Parathyroid adenoma (tissue), 2 donors: Measurements from ENCODE around the gene DSN1.

Experiments used
- H2AFZ ChIP-seq: fragments of 300-600 bp; sonication (generic); one replicate; pipeline ENCODE4 v1.7.0; 2017; ENCODE audit warnings: antibody characterized with exemption, mild to moderate bottlenecking
- H3K27ac ChIP-seq: fragments of 300-600 bp; sonication (generic); one replicate; pipeline ENCODE4 v1.7.0; 2017
- H3K27me3 ChIP-seq: fragments of 300-600 bp; sonication (generic); one replicate; pipeline ENCODE4 v1.7.0; 2017; ENCODE audit warnings: low read length; ENCODE audit not compliant: control insufficient read depth, insufficient read depth
- H3K36me3 ChIP-seq: fragments of 300-600 bp; sonication (generic); one replicate; pipeline ENCODE4 v1.7.0; 2017; ENCODE audit warnings: low read length; ENCODE audit not compliant: control insufficient read depth, insufficient read depth
- H3K4me1 ChIP-seq: fragments of 300-600 bp; sonication (generic); one replicate; pipeline ENCODE4 v1.7.0; 2017; ENCODE audit warnings: control low read depth
- H3K4me2 ChIP-seq: fragments of 300-600 bp; sonication (generic); one replicate; pipeline ENCODE4 v1.7.0; 2017; ENCODE audit warnings: low read length
- H3K4me3 ChIP-seq: fragments of 300-600 bp; sonication (generic); one replicate; pipeline ENCODE4 v1.7.0; 2017; ENCODE audit warnings: low read depth, low read length
- H3K79me2 ChIP-seq: fragments of 300-600 bp; sonication (generic); one replicate; pipeline ENCODE4 v1.7.0; 2017; ENCODE audit warnings: control low read depth
- H3K9ac ChIP-seq: fragments of 300-600 bp; sonication (generic); one replicate; pipeline ENCODE4 v1.7.0; 2017; ENCODE audit warnings: mild to moderate bottlenecking
- H3K9me3 ChIP-seq: fragments of 300-600 bp; sonication (generic); one replicate; pipeline ENCODE4 v1.7.0; 2017; ENCODE audit warnings: low read length; ENCODE audit not compliant: control insufficient read depth
- TF ChIP-seq, protein P1 (sequence below): fragments of 300-600 bp; sonication (generic); IDR thresholded peaks from one replicate; pipeline ENCODE4 v1.7.0; 2017; ENCODE audit warnings: antibody characterized with exemption, mild to moderate bottlenecking
- donor health status: primary hyperparathyroidism.

Gene DSN1

DNA sequence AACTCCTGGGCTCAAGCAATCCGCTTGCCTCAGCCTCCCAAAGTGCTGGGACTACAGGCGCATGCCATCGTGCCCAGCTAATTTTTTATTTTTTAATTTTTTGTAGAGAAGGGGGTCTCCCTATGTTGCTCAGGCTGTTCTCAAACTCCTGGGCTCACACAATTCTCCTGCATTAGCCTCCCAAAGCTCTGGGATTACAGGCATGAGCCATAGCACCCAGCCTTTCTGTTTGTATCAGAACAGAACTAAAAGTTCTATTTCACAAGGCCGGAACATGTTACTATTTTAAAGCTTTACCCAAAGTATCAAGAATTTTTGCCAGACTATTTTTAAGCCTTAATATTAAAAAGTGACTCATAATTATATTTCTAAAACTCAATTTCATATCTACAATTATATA is 70.0 kb downstream of the DSN1 start:
- TF ChIP-seq, protein P1, sequence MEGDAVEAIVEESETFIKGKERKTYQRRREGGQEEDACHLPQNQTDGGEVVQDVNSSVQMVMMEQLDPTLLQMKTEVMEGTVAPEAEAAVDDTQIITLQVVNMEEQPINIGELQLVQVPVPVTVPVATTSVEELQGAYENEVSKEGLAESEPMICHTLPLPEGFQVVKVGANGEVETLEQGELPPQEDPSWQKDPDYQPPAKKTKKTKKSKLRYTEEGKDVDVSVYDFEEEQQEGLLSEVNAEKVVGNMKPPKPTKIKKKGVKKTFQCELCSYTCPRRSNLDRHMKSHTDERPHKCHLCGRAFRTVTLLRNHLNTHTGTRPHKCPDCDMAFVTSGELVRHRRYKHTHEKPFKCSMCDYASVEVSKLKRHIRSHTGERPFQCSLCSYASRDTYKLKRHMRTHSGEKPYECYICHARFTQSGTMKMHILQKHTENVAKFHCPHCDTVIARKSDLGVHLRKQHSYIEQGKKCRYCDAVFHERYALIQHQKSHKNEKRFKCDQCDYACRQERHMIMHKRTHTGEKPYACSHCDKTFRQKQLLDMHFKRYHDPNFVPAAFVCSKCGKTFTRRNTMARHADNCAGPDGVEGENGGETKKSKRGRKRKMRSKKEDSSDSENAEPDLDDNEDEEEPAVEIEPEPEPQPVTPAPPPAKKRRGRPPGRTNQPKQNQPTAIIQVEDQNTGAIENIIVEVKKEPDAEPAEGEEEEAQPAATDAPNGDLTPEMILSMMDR, result no peak
- Histone ChIP-seq H3K4me1 (peaks cover 9% of the 10 kb centered on the region), H3K4me2 (no peak overlapping the region), H3K9me3 (no peaks in the 10 kb centered on the region), H3K36me3 (no peaks in the 10 kb centered on the region), H3K27me3 (no peaks in the 10 kb centered on the region), H2AFZ (no peak overlapping the region), H3K4me3 (no peak overlapping the region), H3K79me2 (no peaks in the 10 kb centered on the region), H3K9ac (no peak overlapping the region), H3K27ac (no peak overlapping the region)
